Astrocyte of the spinal cord (primary cell): Measurements from ENCODE around the gene PHACTR3.

Experiments used
- DNase-seq: peaks from one replicate; pipeline ENCODE4 v3.0.0; 2011; ENCODE audit warnings: low read depth, low spot score
- H3K4me3 ChIP-seq: 2 replicates; pipeline ENCODE4 v1.5.1; 2011; ENCODE audit warnings: low read depth, mild to moderate bottlenecking, low read length, moderate library complexity
- CTCF ChIP-seq: IDR thresholded peaks from 2 replicates; pipeline ENCODE4 v1.5.1; 2012; ENCODE audit warnings: low read depth, mild to moderate bottlenecking, low read length, inconsistent platforms
- in situ Hi-C: cut with HindIII; loops from 2 replicates; pipeline ENCODE4 v1.10.0; 2017; ENCODE audit warnings: low sequenced_read_pairs

Gene PHACTR3

GRCh38 chr20:59828125-59829053 lies 224.0 kb downstream of the PHACTR3 start:
- no peak for TF ChIP-seq CTCF
- no peak overlapping the region for H3K4me3 ChIP-seq
- in situ Hi-C loops, result no loop called here
- DNase-seq, result no peak

GRCh38 chr20:59829054-59829785 lies 224.9 kb downstream of the PHACTR3 start:
- in situ Hi-C loops, result no loop called here
- H3K4me3 ChIP-seq, result no peak overlapping the region
- no peak for TF ChIP-seq CTCF
- DNase-seq, result no peak

GRCh38 chr20:59829786-59830664 lies 225.7 kb downstream of the PHACTR3 start:
- DNase-seq, result no peak
- in situ Hi-C loops, result no loop called here
- no peak for TF ChIP-seq CTCF

GRCh38 chr20:59830665-59831023 lies 226.3 kb downstream of the PHACTR3 start:
- no peak for DNase-seq
- TF ChIP-seq CTCF, result no peak
- in situ Hi-C loops, result no loop called here
- H3K4me3 ChIP-seq, result no peak overlapping the region

More at GRCh38 chr20:59829786-59830664, 225.7 kb downstream of the PHACTR3 start:
- H3K4me3 ChIP-seq, result no peak overlapping the region

- TF ChIP-seq CTCF, result no peak
- in situ Hi-C loops, result no loop called here
- DNase-seq, result no peak
- H3K4me3 ChIP-seq, result no peak overlapping the region
Observed at GRCh38 chr20:59831024-59831915, 226.9 kb downstream of the PHACTR3 start.
